Endothelial cell of umbilical vein (primary cell): ENCODE data around the gene EYS. TPM values are rescaled to one million over a fixed set of nuclear protein-coding genes. Genes with fewer than 3 reads are reported as not detected.

ENCODE experiments used
- BruUV-seq: library from RNA; stranded (reverse); fragments of 400-500 nt; replicated peaks from 2 replicates; lab custom pipeline; 2021; lab: Mats Ljungman, UMichigan
- CTCF ChIA-PET: fragments of 300-600, 350-600 bp; sonication (Branson Sonifier 250); formaldehyde crosslinking; loops from one replicate; lab custom pipeline; 2021; ENCODE audit warnings: antibody characterized with exemption, inconsistent platforms; lab: Charles Lee
- POLR2A ChIA-PET: fragments of 300-600, 350-600 bp; sonication (Branson Sonifier 250); formaldehyde crosslinking; loops from one replicate; lab custom pipeline; 2021; ENCODE audit warnings: antibody characterized with exemption, inconsistent platforms; lab: Charles Lee
- DNase-seq: peaks from one replicate; pipeline ENCODE4 v3.0.0-alpha.2; 2011; ENCODE audit warnings: low read depth, low spot score
- FAIRE-seq: peaks from 2 replicates; lab custom pipeline; 2011; peaks lifted over from hg19 to GRCh38; lab: Jason Lieb, UNC
- H2AFZ ChIP-seq: 2 replicates; pipeline ENCODE4 v1.6.0; 2012; ENCODE audit warnings: low read depth, low read length, control low read depth, inconsistent platforms
- H3K27ac ChIP-seq: 2 replicates; pipeline ENCODE4 v1.5.1; 2011; ENCODE audit warnings: low read depth, mild to moderate bottlenecking, control low read depth, low read length, moderate library complexity; ENCODE audit not compliant: insufficient read depth
- H3K27me3 ChIP-seq, 2 experiments: 2 replicates each; pipeline versions ENCODE4 v1.6.0 to v1.6.1; 2011; ENCODE audit warnings: low read length in 2 of 2, mixed read lengths in 1 of 2; ENCODE audit not compliant: control insufficient read depth in 2 of 2, insufficient read depth in 2 of 2
- H3K36me3 ChIP-seq, 2 experiments: 2 replicates in 1 of 2; 3 replicates in 1 of 2; pipeline ENCODE4 v1.5.1; 2011; ENCODE audit warnings: low read length in 2 of 2, mild to moderate bottlenecking in 1 of 2, moderate library complexity in 1 of 2; ENCODE audit not compliant: control insufficient read depth in 2 of 2, insufficient read depth in 2 of 2; ENCODE audit errors: extremely low read depth in 1 of 2
- H3K4me1 ChIP-seq: 3 replicates; pipeline ENCODE4 v1.5.1; 2011; ENCODE audit warnings: mild to moderate bottlenecking, low read length; ENCODE audit not compliant: control insufficient read depth, insufficient read depth; ENCODE audit errors: extremely low read depth
- H3K4me2 ChIP-seq: 2 replicates; pipeline ENCODE4 v1.6.1; 2011; ENCODE audit warnings: low read length, control low read depth, mixed read lengths; ENCODE audit not compliant: insufficient read depth
- H3K4me3 ChIP-seq, 3 experiments: fragments of 200-600 bp in 1 of 3; sonication (generic), shearing (Covaris generic) in 1 of 3; replicated peaks in 1 of 3; 2 replicates each; pipeline ENCODE4 v1.5.1; 2011 to 2016; ENCODE audit warnings: control low read depth in 3 of 3, low read length in 3 of 3, mild to moderate bottlenecking in 2 of 3, inconsistent platforms in 1 of 3, low read depth in 1 of 3, moderate library complexity in 1 of 3; ENCODE audit not compliant: insufficient read depth in 1 of 3
- H3K79me2 ChIP-seq: 2 replicates; pipeline ENCODE4 v1.6.0; 2012; ENCODE audit warnings: low read length, inconsistent platforms; ENCODE audit not compliant: control insufficient read depth, insufficient read depth
- H3K9ac ChIP-seq: replicated peaks from 2 replicates; pipeline ENCODE3; 2011; ENCODE audit warnings: low read length, control low read depth; ENCODE audit not compliant: insufficient read depth; ENCODE audit errors: extremely low read depth
- H3K9me1 ChIP-seq: replicated peaks from 3 replicates; pipeline ENCODE4 v1.6.0; 2011; ENCODE audit warnings: mild to moderate bottlenecking, low read length; ENCODE audit not compliant: control insufficient read depth, insufficient read depth; ENCODE audit errors: extremely low read depth
- H3K9me3 ChIP-seq: replicated peaks from 2 replicates; pipeline ENCODE4 v1.5.1; 2012; ENCODE audit warnings: low read length, inconsistent platforms; ENCODE audit not compliant: control insufficient read depth, insufficient read depth
- H4K20me1 ChIP-seq: replicated peaks from 2 replicates; pipeline ENCODE3; 2011; ENCODE audit warnings: mild to moderate bottlenecking, low read length; ENCODE audit not compliant: control insufficient read depth, insufficient read depth; ENCODE audit errors: extremely low read depth
- EZH2 ChIP-seq: IDR thresholded peaks from 2 replicates; pipeline ENCODE4 v1.6.1; 2012; ENCODE audit warnings: borderline replicate concordance, low read depth, mild to moderate bottlenecking, moderate library complexity, low read length, inconsistent platforms; ENCODE audit not compliant: severe bottlenecking
- FOS ChIP-seq: IDR thresholded peaks from 2 replicates; pipeline ENCODE4 v1.6.1; 2011; ENCODE audit warnings: mild to moderate bottlenecking, low read length, moderate library complexity, borderline replicate concordance; ENCODE audit not compliant: insufficient read depth
- GATA2 ChIP-seq: IDR thresholded peaks from 2 replicates; pipeline ENCODE4 v1.7.0; 2011; ENCODE audit warnings: low read depth, mild to moderate bottlenecking, moderate library complexity, mixed read lengths, low read length; ENCODE audit not compliant: insufficient read length, insufficient read depth
- JUN ChIP-seq: IDR thresholded peaks from 2 replicates; pipeline ENCODE4 v1.6.1; 2011; ENCODE audit warnings: borderline replicate concordance, low read depth; ENCODE audit not compliant: insufficient read length, insufficient read depth
- MYC ChIP-seq: IDR thresholded peaks from one replicate; pipeline ENCODE4 v1.6.1; 2011; ENCODE audit warnings: mild to moderate bottlenecking, low read depth, low read length
- POLR2A ChIP-seq: IDR thresholded peaks from 2 replicates; pipeline ENCODE4 v1.6.1; 2012; ENCODE audit warnings: low read depth, mild to moderate bottlenecking, control low read depth, low read length
- POLR2AphosphoS5 ChIP-seq: IDR thresholded peaks from 2 replicates; pipeline ENCODE4 v1.6.1; 2012; ENCODE audit warnings: low read depth, mild to moderate bottlenecking, control low read depth, low read length, moderate library complexity; ENCODE audit not compliant: insufficient read depth
- dilution Hi-C: fragments of 300-500 bp; cut with MboI; formaldehyde crosslinking; loops from one replicate; pipeline ENCODE4 v1.15.0; 2019; ENCODE audit warnings: low sequenced_read_pairs; ENCODE audit not compliant: extremely low pct_ligation_motif_present
- intact Hi-C: fragments of 100-400 bp; cut with micrococcal nuclease; formaldehyde crosslinking; loops from one replicate; pipeline ENCODE4 v1.10.0; 2022
- polyA plus RNA-seq, 4 experiments: library from polyadenylated mRNA; depleted of rRNA in 3 of 4; stranded (reverse) in 3 of 4; unstranded in 1 of 4; fragments of >200 nt; gene quantifications; 2 replicates each; pipeline versions ENCODE4 v1.2.1 to v1.2.3, GENCODE V29; 2011 to 2012; ENCODE audit warnings: missing spikeins in 1 of 4
- total RNA-seq: library from RNA; stranded (reverse); gene quantifications from 2 replicates; pipeline ENCODE4 v1.2.3, GENCODE V29; 2021
- TF ChIP-seq, protein P1 (sequence below): IDR thresholded peaks from 2 replicates; pipeline ENCODE4 v1.6.1; 2011; ENCODE audit not compliant: insufficient read depth, insufficient read length
- TF ChIP-seq, protein P2 (sequence below), 2 donors: IDR thresholded peaks; 1 replicate in 1 of 2; 2 replicates in 1 of 2; pipeline ENCODE4 v1.5.1; 2011; ENCODE audit warnings: low read length in 2 of 2, mild to moderate bottlenecking in 2 of 2, moderate library complexity in 2 of 2, control low read depth in 1 of 2, inconsistent platforms in 1 of 2, low read depth in 1 of 2; ENCODE audit not compliant: insufficient read depth in 1 of 2; ENCODE audit errors: extremely low read depth in 1 of 2

EYS gene
- total and polyA plus RNA-seq, 2 donors (not counting 3 experiments of a cell fraction or from before 2014, with no cell fraction given), result 0.01 to 0.27 TPM

DNA sequence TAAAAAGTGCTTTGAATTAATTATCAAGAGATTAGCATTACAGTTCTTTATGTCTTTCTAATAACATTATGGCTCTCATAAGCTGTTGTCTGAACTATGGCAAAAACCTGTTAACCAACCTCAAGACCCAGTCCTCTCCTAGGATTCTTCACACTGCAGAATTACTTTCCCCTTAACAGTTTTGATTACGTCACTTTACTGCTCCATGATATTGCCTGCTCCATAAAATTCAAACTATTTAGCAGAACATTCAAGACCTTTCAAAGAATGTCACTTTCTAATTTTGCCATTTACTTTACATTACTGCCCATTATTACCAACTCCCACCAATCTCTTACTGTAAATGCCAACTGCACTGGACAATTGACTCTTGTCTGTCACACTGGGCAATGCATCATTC lies 1227.9 kb downstream of the EYS start:
- DNase-seq, result no peak
- Histone ChIP-seq H3K9me1 (no peaks in the 10 kb centered on the region), H2AFZ (no peak overlapping the region), H3K4me1 (no peaks in the 10 kb centered on the region), H3K4me2 (no peak overlapping the region), H3K79me2 (no peaks in the 10 kb centered on the region), H3K4me3 (no peak overlapping the region), H3K27ac (no peak overlapping the region), H4K20me1 (no peaks in the 10 kb centered on the region), H3K9me3 (no peaks in the 10 kb centered on the region), H3K36me3 (no peaks in the 10 kb centered on the region), H3K27me3 (no peaks in the 10 kb centered on the region), H3K9ac (no peak overlapping the region)
- ChIA-PET POLR2A (no interaction called here), CTCF (interaction anchor here (1.0 to 1.4 kb wide), 2 partner anchors 19 to 34 kb away, joined by 3 to 4 read pairs; no protein-coding TSS in a partner anchor)
- FAIRE-seq, result no peak
- dilution Hi-C loops (no loop called here), intact Hi-C loops (no loop called here)
- TF ChIP-seq EZH2 (no peak), POLR2A (no peak), POLR2AphosphoS5 (no peak), MYC (no peak), JUN (no peak), GATA2 (no peak), FOS (no peak)
- TF ChIP-seq, protein P1, sequence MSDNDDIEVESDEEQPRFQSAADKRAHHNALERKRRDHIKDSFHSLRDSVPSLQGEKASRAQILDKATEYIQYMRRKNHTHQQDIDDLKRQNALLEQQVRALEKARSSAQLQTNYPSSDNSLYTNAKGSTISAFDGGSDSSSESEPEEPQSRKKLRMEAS, result no peak
- TF ChIP-seq, protein P2, sequence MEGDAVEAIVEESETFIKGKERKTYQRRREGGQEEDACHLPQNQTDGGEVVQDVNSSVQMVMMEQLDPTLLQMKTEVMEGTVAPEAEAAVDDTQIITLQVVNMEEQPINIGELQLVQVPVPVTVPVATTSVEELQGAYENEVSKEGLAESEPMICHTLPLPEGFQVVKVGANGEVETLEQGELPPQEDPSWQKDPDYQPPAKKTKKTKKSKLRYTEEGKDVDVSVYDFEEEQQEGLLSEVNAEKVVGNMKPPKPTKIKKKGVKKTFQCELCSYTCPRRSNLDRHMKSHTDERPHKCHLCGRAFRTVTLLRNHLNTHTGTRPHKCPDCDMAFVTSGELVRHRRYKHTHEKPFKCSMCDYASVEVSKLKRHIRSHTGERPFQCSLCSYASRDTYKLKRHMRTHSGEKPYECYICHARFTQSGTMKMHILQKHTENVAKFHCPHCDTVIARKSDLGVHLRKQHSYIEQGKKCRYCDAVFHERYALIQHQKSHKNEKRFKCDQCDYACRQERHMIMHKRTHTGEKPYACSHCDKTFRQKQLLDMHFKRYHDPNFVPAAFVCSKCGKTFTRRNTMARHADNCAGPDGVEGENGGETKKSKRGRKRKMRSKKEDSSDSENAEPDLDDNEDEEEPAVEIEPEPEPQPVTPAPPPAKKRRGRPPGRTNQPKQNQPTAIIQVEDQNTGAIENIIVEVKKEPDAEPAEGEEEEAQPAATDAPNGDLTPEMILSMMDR (IDR thresholded peaks at IDR 0.05; ENCODE audit: extremely low read depth in 1 of 2, insufficient read depth in 1 of 2, low read depth in 1 of 2, low read length in 2 of 2), result no peak
- BruUV-seq, result no TSS peak
